HCT116 (cell line): Measurements from ENCODE around the gene SOCS4. TPM values are rescaled to one million over a fixed set of nuclear protein-coding genes. Genes with fewer than 3 reads are reported as not detected.

Experiments used
- ATAC-seq: fragments of 200-7000 bp; cut with Tn5 transposase; 2 replicates; pipeline ENCODE4 v1.9.1; 2020; ENCODE audit warnings: mild to moderate bottlenecking, moderate library complexity
- BruUV-seq: library from RNA; stranded (reverse); fragments of 400-500 nt; replicated peaks from 2 replicates; lab custom pipeline; 2021; lab: Mats Ljungman, UMichigan
- CTCF ChIA-PET: fragments of 300-600 bp; sonication (Branson Sonifier 250); formaldehyde crosslinking; loops from one replicate; lab custom pipeline; 2021; ENCODE audit warnings: antibody characterized with exemption; lab: Charles Lee
- POLR2A ChIA-PET: fragments of 300-600, 350-600 bp; sonication (Branson Sonifier 250); formaldehyde crosslinking; loops from one replicate; lab custom pipeline; 2021; ENCODE audit warnings: antibody characterized with exemption; lab: Charles Lee
- RAD21 ChIA-PET, 2 experiments: fragments of 300-600 bp; sonication (Branson Sonifier 250); formaldehyde crosslinking; loops; one replicate each; lab custom pipeline; 2023; ENCODE audit warnings: low total read pairs in 2 of 2; ENCODE audit not compliant: uncharacterized antibody in 2 of 2, unreplicated experiment in 2 of 2, low non-redundant PET in 1 of 2; lab: Charles Lee
- DNase-seq: peaks from one replicate; pipeline ENCODE4 v3.0.0-alpha.2; 2010; ENCODE audit warnings: low read depth, low spot score
- H2AFZ ChIP-seq: fragments of 200-600 bp; shearing (Covaris generic), sonication (generic); 2 replicates; pipeline ENCODE4 v1.6.1; 2017; ENCODE audit warnings: low read depth, mixed run types, mixed read lengths, antibody characterized with exemption, low read length; ENCODE audit not compliant: poor library complexity, severe bottlenecking
- H3K27ac ChIP-seq: 2 replicates; pipeline ENCODE4 v1.5.1; 2012; ENCODE audit warnings: low read depth, low read length
- H3K27me3 ChIP-seq: fragments of 200-600 bp; sonication (generic); 2 replicates; pipeline ENCODE4 v1.6.1; 2016; ENCODE audit warnings: mixed run types, low read length, mixed read lengths; ENCODE audit not compliant: insufficient read depth
- H3K36me3 ChIP-seq, 2 experiments: fragments of 200-500 bp in 1 of 2; fragments of 200-600 bp in 1 of 2; sonication (Bioruptor generic) in 1 of 2; sonication (generic) in 1 of 2; 2 replicates each; pipeline versions ENCODE4 v1.5.1 to v1.6.1; 2014 to 2016; ENCODE audit warnings: low read length in 2 of 2, inconsistent platforms in 1 of 2, mixed read lengths in 1 of 2, mixed run types in 1 of 2; ENCODE audit not compliant: insufficient read depth in 2 of 2, control insufficient read depth in 1 of 2
- H3K4me1 ChIP-seq, 2 experiments: fragments of 200-600 bp in 1 of 2; sonication (generic) in 1 of 2; 2 replicates each; pipeline versions ENCODE4 v1.5.1 to v1.6.1; 2012 to 2017; ENCODE audit warnings: low read length in 2 of 2, inconsistent platforms in 1 of 2, mild to moderate bottlenecking in 1 of 2, mixed read lengths in 1 of 2, mixed run types in 1 of 2, moderate library complexity in 1 of 2; ENCODE audit not compliant: insufficient read depth in 2 of 2, control insufficient read depth in 1 of 2
- H3K4me2 ChIP-seq: fragments of 200-600 bp; sonication (generic); 2 replicates; pipeline ENCODE4 v1.6.1; 2017; ENCODE audit warnings: mixed run types, low read length, mixed read lengths
- H3K4me3 ChIP-seq, 2 experiments: fragments of 200-600 bp in 1 of 2; sonication (generic) in 1 of 2; replicated peaks in 1 of 2; 2 replicates each; pipeline ENCODE4 v1.5.1; 2011 to 2016; ENCODE audit warnings: low read length in 2 of 2, control low read depth in 1 of 2, low read depth in 1 of 2, mild to moderate bottlenecking in 1 of 2, mixed read lengths in 1 of 2, mixed run types in 1 of 2
- H3K79me2 ChIP-seq: fragments of 200-600 bp; sonication (generic); 2 replicates; pipeline ENCODE4 v1.6.1; 2017; ENCODE audit warnings: mild to moderate bottlenecking, mixed run types, low read length, moderate library complexity, mixed read lengths; ENCODE audit not compliant: insufficient read depth
- H3K9ac ChIP-seq: fragments of 200-600 bp; sonication (generic); 2 replicates; pipeline ENCODE4 v1.6.1; 2016; ENCODE audit warnings: low read length, mixed read lengths
- H3K9me2 ChIP-seq: fragments of 200-600 bp; sonication (generic), shearing (Covaris generic); 2 replicates; pipeline ENCODE4 v1.6.1; 2017; ENCODE audit warnings: mixed run types, mild to moderate bottlenecking, moderate library complexity; ENCODE audit not compliant: insufficient read depth
- H3K9me3 ChIP-seq, 2 experiments: fragments of 200-500 bp in 1 of 2; fragments of 200-600 bp in 1 of 2; sonication (Bioruptor generic) in 1 of 2; sonication (generic) in 1 of 2; 2 replicates each; pipeline ENCODE4 v1.6.1; 2014 to 2017; ENCODE audit warnings: low read length in 2 of 2, mixed read lengths in 2 of 2, inconsistent platforms in 1 of 2, low read depth in 1 of 2, mild to moderate bottlenecking in 1 of 2, mixed run types in 1 of 2, moderate library complexity in 1 of 2; ENCODE audit not compliant: control insufficient read depth in 1 of 2, insufficient read depth in 1 of 2
- H4K20me1 ChIP-seq: fragments of 200-600 bp; sonication (generic), shearing (Covaris generic); 2 replicates; pipeline ENCODE4 v1.6.1; 2017; ENCODE audit warnings: mixed run types, mild to moderate bottlenecking, moderate library complexity; ENCODE audit not compliant: insufficient read depth
- CBX3 ChIP-seq: IDR thresholded peaks from 2 replicates; pipeline ENCODE4 v1.6.1; 2012; ENCODE audit warnings: low read depth
- CEBPB ChIP-seq: IDR thresholded peaks from 2 replicates; pipeline ENCODE4 v1.6.1; 2012; ENCODE audit warnings: low read depth
- ELF1 ChIP-seq: IDR thresholded peaks from 2 replicates; pipeline ENCODE4 v1.6.1; 2012; ENCODE audit warnings: low read depth, borderline replicate concordance
- FOSL1 ChIP-seq: IDR thresholded peaks from 2 replicates; pipeline ENCODE4 v1.6.1; 2012; ENCODE audit warnings: low read depth
- JUND ChIP-seq: IDR thresholded peaks from 2 replicates; pipeline ENCODE4 v1.6.1; 2012
- POLR2A ChIP-seq: IDR thresholded peaks from 2 replicates; pipeline ENCODE4 v1.7.0; 2011; ENCODE audit warnings: borderline replicate concordance; ENCODE audit not compliant: insufficient read depth, insufficient read length; ENCODE audit errors: extremely low read depth
- POLR2AphosphoS5 ChIP-seq: IDR thresholded peaks from 2 replicates; pipeline ENCODE4 v1.6.1; 2011; ENCODE audit warnings: mild to moderate bottlenecking, low read depth, low read length, moderate library complexity
- RAD21 ChIP-seq: IDR thresholded peaks from 2 replicates; pipeline ENCODE4 v1.6.1; 2012; ENCODE audit warnings: low read depth, mild to moderate bottlenecking
- SIN3A ChIP-seq: IDR thresholded peaks from 2 replicates; pipeline ENCODE4 v1.6.1; 2012; ENCODE audit warnings: low read depth
- SP1 ChIP-seq: IDR thresholded peaks from 2 replicates; pipeline ENCODE4 v1.6.1; 2012; ENCODE audit warnings: low read depth
- SRF ChIP-seq: IDR thresholded peaks from 2 replicates; pipeline ENCODE4 v1.6.1; 2012; ENCODE audit warnings: low read depth
- TCF7L2 ChIP-seq: IDR thresholded peaks from 2 replicates; pipeline ENCODE4 v1.7.0; 2011; ENCODE audit warnings: borderline replicate concordance, inconsistent platforms; ENCODE audit not compliant: insufficient read depth, insufficient read length; ENCODE audit errors: extremely low read depth
- ZFX ChIP-seq: fragments of 450-650 bp; IDR thresholded peaks from 2 replicates; pipeline ENCODE4 v1.6.1; 2017
- ZNF274 ChIP-seq: fragments of 200-500 bp; sonication (Bioruptor generic); IDR thresholded peaks from 2 replicates; pipeline ENCODE4 v1.6.1; 2014; ENCODE audit warnings: mild to moderate bottlenecking, low read depth, low read length, inconsistent platforms
- intact Hi-C: fragments of 100-400 bp; cut with micrococcal nuclease; formaldehyde crosslinking; loops from 2 replicates; pipeline ENCODE4 v1.10.0; 2022
- total RNA-seq: library from RNA; stranded (reverse); gene quantifications from one replicate; pipeline ENCODE4 v1.2.1, GENCODE V29; 2021; ENCODE audit not compliant: unreplicated experiment
- TF ChIP-seq, protein P1 (sequence below), 3 experiments: fragments of 200-600 bp in 1 of 3; sonication (generic) in 1 of 3; IDR thresholded peaks in 2 of 3; conservative IDR thresholded peaks in 1 of 3; 2 replicates each; pipeline ENCODE4 v1.5.1; 2012 to 2017; ENCODE audit warnings: low read depth in 2 of 3, low read length in 2 of 3, antibody characterized with exemption in 1 of 3, borderline replicate concordance in 1 of 3, control low read depth in 1 of 3, mild to moderate bottlenecking in 1 of 3, mixed read lengths in 1 of 3, mixed run types in 1 of 3, moderate library complexity in 1 of 3; ENCODE audit not compliant: insufficient read depth in 1 of 3
- TF ChIP-seq, protein P2 (sequence below): IDR thresholded peaks from 2 replicates; pipeline ENCODE4 v1.6.1; 2012
- TF ChIP-seq, protein P3 (sequence below): IDR thresholded peaks from 2 replicates; pipeline ENCODE4 v1.6.1; 2012
- TF ChIP-seq, protein P4 (sequence below): IDR thresholded peaks from 2 replicates; pipeline ENCODE4 v1.6.1; 2012; ENCODE audit warnings: low read depth
- TF ChIP-seq, protein P5 (sequence below): IDR thresholded peaks from 2 replicates; pipeline ENCODE4 v1.6.1; 2011; ENCODE audit warnings: mild to moderate bottlenecking, low read length, moderate library complexity; ENCODE audit not compliant: insufficient replicate concordance; ENCODE audit errors: extremely low read depth

SOCS4 gene
- total RNA-seq, 1 experiment from 2014 or later = 23.7 TPM

DNA sequence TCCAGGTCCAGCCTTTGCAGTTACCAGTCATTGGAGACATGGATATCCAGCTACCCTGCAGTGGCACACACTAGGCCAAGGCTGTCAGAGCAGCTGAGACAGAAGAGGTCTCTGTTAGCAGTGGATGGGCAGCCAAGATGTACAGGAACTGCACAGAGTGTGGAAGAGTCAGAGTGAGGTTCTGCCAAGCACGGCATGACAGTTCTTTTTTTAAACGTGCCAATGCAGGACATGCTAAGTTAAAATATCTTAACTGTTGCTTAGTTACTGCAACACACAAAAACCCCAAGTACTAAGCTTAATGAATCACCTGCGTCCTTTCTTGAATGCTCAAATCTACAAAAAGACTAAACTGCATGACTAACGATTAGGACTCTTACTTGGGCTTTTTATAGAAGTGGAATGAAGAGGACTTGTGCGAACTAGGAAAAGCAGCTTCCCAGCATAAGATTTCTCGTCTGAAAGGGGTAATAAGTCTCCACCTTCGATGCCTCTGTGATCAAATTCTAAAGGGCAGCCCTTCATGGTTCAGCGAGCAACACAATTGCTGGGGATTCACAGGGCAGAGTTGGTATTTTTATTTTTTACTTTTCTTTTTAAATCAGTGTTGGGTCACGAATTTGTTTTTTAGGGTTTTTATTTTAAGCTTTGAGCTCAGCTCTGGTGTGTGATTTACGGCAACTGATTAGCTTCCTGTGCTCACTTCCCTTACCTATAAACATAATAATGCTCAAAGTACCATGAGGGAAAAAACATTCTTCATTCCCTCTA, 45.0 kb downstream of the SOCS4 start:
- ChIA-PET POLR2A (no interaction called here), RAD21 (no interaction called here), CTCF (interaction anchor here (0.8 to 1.2 kb wide), 2 partner anchors 18 to 21 kb away, joined by 3 to 4 read pairs; no protein-coding TSS in a partner anchor)
- H3K9me3 ChIP-seq = no peaks in the 10 kb centered on the region
- H2AFZ ChIP-seq = no peak overlapping the region
- H4K20me1 ChIP-seq = 0 out of 2 replicates have a peak, but pooled peaks cover 4% of the 10 kb centered on the region
- no peak overlapping the region for H3K9ac ChIP-seq
- H3K79me2 ChIP-seq = 0 out of 2 replicates have a peak, but pooled peaks cover 4% of the 10 kb centered on the region
- H3K27me3 ChIP-seq = no peaks in the 10 kb centered on the region
- DNase-seq (no peak), ATAC-seq (no peak)
- H3K9me2 ChIP-seq = no peaks in the 10 kb centered on the region
- no TSS peak for BruUV-seq
- no peak overlapping the region for H3K4me3 ChIP-seq
- no peaks in the 10 kb centered on the region for H3K36me3 ChIP-seq
- intact Hi-C loops = no loop called here
- H3K4me2 ChIP-seq = no peak overlapping the region
- no peak overlapping the region for H3K27ac ChIP-seq
- H3K4me1 ChIP-seq = peaks cover 9 to 41% of the 10 kb centered on the region in 2 experiments; a peak in 3 of 4 replicates
- TF ChIP-seq TCF7L2 = no peak
- no peak for TF ChIP-seq ELF1
- no peak for TF ChIP-seq SRF
- TF ChIP-seq SIN3A = no peak
- TF ChIP-seq SP1 = no peak
- TF ChIP-seq, protein P1, sequence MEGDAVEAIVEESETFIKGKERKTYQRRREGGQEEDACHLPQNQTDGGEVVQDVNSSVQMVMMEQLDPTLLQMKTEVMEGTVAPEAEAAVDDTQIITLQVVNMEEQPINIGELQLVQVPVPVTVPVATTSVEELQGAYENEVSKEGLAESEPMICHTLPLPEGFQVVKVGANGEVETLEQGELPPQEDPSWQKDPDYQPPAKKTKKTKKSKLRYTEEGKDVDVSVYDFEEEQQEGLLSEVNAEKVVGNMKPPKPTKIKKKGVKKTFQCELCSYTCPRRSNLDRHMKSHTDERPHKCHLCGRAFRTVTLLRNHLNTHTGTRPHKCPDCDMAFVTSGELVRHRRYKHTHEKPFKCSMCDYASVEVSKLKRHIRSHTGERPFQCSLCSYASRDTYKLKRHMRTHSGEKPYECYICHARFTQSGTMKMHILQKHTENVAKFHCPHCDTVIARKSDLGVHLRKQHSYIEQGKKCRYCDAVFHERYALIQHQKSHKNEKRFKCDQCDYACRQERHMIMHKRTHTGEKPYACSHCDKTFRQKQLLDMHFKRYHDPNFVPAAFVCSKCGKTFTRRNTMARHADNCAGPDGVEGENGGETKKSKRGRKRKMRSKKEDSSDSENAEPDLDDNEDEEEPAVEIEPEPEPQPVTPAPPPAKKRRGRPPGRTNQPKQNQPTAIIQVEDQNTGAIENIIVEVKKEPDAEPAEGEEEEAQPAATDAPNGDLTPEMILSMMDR (IDR thresholded peaks at IDR 0.05 in 2 of 3, conservative IDR thresholded peaks at IDR 0.05 in 1 of 3; ENCODE audit: borderline replicate concordance in 1 of 3, insufficient read depth in 1 of 3, low read depth in 2 of 3, low read length in 2 of 3) = no peak
- TF ChIP-seq POLR2A = no peak
- TF ChIP-seq, protein P2, sequence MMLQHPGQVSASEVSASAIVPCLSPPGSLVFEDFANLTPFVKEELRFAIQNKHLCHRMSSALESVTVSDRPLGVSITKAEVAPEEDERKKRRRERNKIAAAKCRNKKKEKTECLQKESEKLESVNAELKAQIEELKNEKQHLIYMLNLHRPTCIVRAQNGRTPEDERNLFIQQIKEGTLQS = no peak
- TF ChIP-seq POLR2AphosphoS5 = no peak
- TF ChIP-seq ZNF274 = no peak
- TF ChIP-seq CEBPB = no peak
- no peak for TF ChIP-seq RAD21
- TF ChIP-seq FOSL1 = no peak
- TF ChIP-seq CBX3 = no peak
- TF ChIP-seq, protein P3, sequence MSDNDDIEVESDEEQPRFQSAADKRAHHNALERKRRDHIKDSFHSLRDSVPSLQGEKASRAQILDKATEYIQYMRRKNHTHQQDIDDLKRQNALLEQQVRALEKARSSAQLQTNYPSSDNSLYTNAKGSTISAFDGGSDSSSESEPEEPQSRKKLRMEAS = no peak
- TF ChIP-seq, protein P4, sequence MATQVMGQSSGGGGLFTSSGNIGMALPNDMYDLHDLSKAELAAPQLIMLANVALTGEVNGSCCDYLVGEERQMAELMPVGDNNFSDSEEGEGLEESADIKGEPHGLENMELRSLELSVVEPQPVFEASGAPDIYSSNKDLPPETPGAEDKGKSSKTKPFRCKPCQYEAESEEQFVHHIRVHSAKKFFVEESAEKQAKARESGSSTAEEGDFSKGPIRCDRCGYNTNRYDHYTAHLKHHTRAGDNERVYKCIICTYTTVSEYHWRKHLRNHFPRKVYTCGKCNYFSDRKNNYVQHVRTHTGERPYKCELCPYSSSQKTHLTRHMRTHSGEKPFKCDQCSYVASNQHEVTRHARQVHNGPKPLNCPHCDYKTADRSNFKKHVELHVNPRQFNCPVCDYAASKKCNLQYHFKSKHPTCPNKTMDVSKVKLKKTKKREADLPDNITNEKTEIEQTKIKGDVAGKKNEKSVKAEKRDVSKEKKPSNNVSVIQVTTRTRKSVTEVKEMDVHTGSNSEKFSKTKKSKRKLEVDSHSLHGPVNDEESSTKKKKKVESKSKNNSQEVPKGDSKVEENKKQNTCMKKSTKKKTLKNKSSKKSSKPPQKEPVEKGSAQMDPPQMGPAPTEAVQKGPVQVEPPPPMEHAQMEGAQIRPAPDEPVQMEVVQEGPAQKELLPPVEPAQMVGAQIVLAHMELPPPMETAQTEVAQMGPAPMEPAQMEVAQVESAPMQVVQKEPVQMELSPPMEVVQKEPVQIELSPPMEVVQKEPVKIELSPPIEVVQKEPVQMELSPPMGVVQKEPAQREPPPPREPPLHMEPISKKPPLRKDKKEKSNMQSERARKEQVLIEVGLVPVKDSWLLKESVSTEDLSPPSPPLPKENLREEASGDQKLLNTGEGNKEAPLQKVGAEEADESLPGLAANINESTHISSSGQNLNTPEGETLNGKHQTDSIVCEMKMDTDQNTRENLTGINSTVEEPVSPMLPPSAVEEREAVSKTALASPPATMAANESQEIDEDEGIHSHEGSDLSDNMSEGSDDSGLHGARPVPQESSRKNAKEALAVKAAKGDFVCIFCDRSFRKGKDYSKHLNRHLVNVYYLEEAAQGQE = no peak
- no peak for TF ChIP-seq ZFX
- TF ChIP-seq, protein P5, sequence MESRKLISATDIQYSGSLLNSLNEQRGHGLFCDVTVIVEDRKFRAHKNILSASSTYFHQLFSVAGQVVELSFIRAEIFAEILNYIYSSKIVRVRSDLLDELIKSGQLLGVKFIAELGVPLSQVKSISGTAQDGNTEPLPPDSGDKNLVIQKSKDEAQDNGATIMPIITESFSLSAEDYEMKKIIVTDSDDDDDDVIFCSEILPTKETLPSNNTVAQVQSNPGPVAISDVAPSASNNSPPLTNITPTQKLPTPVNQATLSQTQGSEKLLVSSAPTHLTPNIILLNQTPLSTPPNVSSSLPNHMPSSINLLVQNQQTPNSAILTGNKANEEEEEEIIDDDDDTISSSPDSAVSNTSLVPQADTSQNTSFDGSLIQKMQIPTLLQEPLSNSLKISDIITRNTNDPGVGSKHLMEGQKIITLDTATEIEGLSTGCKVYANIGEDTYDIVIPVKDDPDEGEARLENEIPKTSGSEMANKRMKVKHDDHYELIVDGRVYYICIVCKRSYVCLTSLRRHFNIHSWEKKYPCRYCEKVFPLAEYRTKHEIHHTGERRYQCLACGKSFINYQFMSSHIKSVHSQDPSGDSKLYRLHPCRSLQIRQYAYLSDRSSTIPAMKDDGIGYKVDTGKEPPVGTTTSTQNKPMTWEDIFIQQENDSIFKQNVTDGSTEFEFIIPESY = no peak
- TF ChIP-seq JUND = no peak
- TF ChIP-seq, all 23 proteins: peak for 0
